HG03354 (cell line): ENCODE measurements around the gene CYP21A2.
"Not testable (repeated sequence)": the region's sequence is repeated elsewhere in the genome, so short reads cannot be mapped to it uniquely, and the experiment has no call there.

Source experiments
- ATAC-seq: cut with Tn5 transposase; IDR thresholded peaks from one replicate; pipeline ENCODE4 v1.9.1; 2021; ENCODE audit warnings: mild to moderate bottlenecking; ENCODE audit not compliant: unreplicated experiment, poor library complexity, severe bottlenecking

The CYP21A2 gene

GRCh38 chr6:32049736-32050135 is 11.5 kb downstream of the CYP21A2 start:
- ATAC-seq, result not testable (repeated sequence)

- ATAC-seq, result no peak
Observed at GRCh38 chr6:32050562-32050961, 12.3 kb downstream of the CYP21A2 start.

GRCh38 chr6:32052626-32053025 is 14.4 kb downstream of the CYP21A2 start:
- ATAC-seq, result not testable (repeated sequence)

GRCh38 chr6:32053314-32053713 is 15.1 kb downstream of the CYP21A2 start:
- not testable (repeated sequence) for ATAC-seq

GRCh38 chr6:32055756-32056155 is 17.5 kb downstream of the CYP21A2 start:
- ATAC-seq, result not testable (repeated sequence)

- ATAC-seq, result no peak
Observed at GRCh38 chr6:32056254-32056653, 18.0 kb downstream of the CYP21A2 start.

GRCh38 chr6:32057966-32058365 is 19.8 kb downstream of the CYP21A2 start:
- ATAC-seq, result no peak

GRCh38 chr6:32058511-32058963 is 20.3 kb downstream of the CYP21A2 start:
- ATAC-seq, result no peak

- ATAC-seq, result no peak
Observed at GRCh38 chr6:32060966-32061655, 22.9 kb downstream of the CYP21A2 start.

- ATAC-seq, result no peak
Observed at GRCh38 chr6:32064706-32065105, 26.5 kb downstream of the CYP21A2 start.

- not testable (repeated sequence) for ATAC-seq
Observed at GRCh38 chr6:32067521-32067920, 29.3 kb downstream of the CYP21A2 start.

GRCh38 chr6:32068315-32068714 is 30.1 kb downstream of the CYP21A2 start:
- ATAC-seq, result not testable (repeated sequence)

GRCh38 chr6:32068867-32069266 is 30.7 kb downstream of the CYP21A2 start:
- no peak for ATAC-seq

GRCh38 chr6:32069460-32069859 is 31.2 kb downstream of the CYP21A2 start:
- no peak for ATAC-seq

- ATAC-seq, result no peak
Observed at GRCh38 chr6:32069878-32070515, 31.8 kb downstream of the CYP21A2 start.

- ATAC-seq, result no peak
Observed at GRCh38 chr6:32070814-32071543, 32.8 kb downstream of the CYP21A2 start.

- no peak for ATAC-seq
Observed at GRCh38 chr6:32073101-32073500, 34.9 kb downstream of the CYP21A2 start.

GRCh38 chr6:32073613-32074012 is 35.4 kb downstream of the CYP21A2 start:
- no peak for ATAC-seq

GRCh38 chr6:32074996-32075532 is 36.8 kb downstream of the CYP21A2 start:
- no peak for ATAC-seq

- ATAC-seq, result no peak
Observed at GRCh38 chr6:32075781-32076180, 37.6 kb downstream of the CYP21A2 start.
